Measurements from ENCODE around the gene PTPRM. TPM values are rescaled to one million over a fixed set of nuclear protein-coding genes. Genes with fewer than 3 reads are reported as not detected.

The PTPRM gene
- total RNA-seq, 2 donors from 2014 or later, result 7.5 to 19.2 TPM

GRCh38 chr18:7663366-7664312 lies 96.5 kb downstream of the PTPRM start:
- no peak for DNase-seq (ENCODE audit: low spot score)
- Mint-ChIP-seq H3K9me3 (no peaks in the 10 kb centered on the region), H3K27me3 (no peaks in the 10 kb centered on the region), H3K4me1 (ENCODE audit: low read depth in 2 of 2) (peaks cover 0 to 2% of the 10 kb centered on the region in 2 donors), H3K27ac (no peak overlapping the region), H3K4me3 (no peak overlapping the region), H3K36me3 (no peaks in the 10 kb centered on the region)
- ATAC-seq, result peak; percentile 11 to 43

GRCh38 chr18:7666195-7666776 lies 99.2 kb downstream of the PTPRM start:
- Mint-ChIP-seq H3K4me3 (no peak overlapping the region), H3K9me3 (no peaks in the 10 kb centered on the region), H3K27ac (no peak overlapping the region), H3K4me1 (ENCODE audit: low read depth in 2 of 2) (peaks cover 0 to 5% of the 10 kb centered on the region in 2 donors), H3K36me3 (no peaks in the 10 kb centered on the region), H3K27me3 (no peaks in the 10 kb centered on the region)
- ATAC-seq, result no peak
- DNase-seq (ENCODE audit: low spot score), result no peak

- Mint-ChIP-seq H3K27me3 (no peaks in the 10 kb centered on the region), H3K9me3 (no peaks in the 10 kb centered on the region), H3K27ac (no peak overlapping the region), H3K4me3 (no peak overlapping the region), H3K4me1 (ENCODE audit: low read depth in 2 of 2) (peaks cover 0 to 5% of the 10 kb centered on the region in 2 donors), H3K36me3 (no peaks in the 10 kb centered on the region)
- ATAC-seq, result no peak
- DNase-seq (ENCODE audit: low spot score), result no peak
Observed at GRCh38 chr18:7668392-7668791, 101.3 kb downstream of the PTPRM start.

- H3K36me3 Mint-ChIP-seq, result no peaks in the 10 kb centered on the region
- no peak for DNase-seq (ENCODE audit: low spot score)
- H3K27me3 Mint-ChIP-seq, result no peaks in the 10 kb centered on the region
- no peaks in the 10 kb centered on the region for H3K9me3 Mint-ChIP-seq
- no peak overlapping the region for H3K27ac Mint-ChIP-seq
- ATAC-seq, result no peak
- peaks cover 0 to 5% of the 10 kb centered on the region in 2 donors for H3K4me1 Mint-ChIP-seq (ENCODE audit: low read depth in 2 of 2)
- H3K4me3 Mint-ChIP-seq, result no peak overlapping the region
Observed at GRCh38 chr18:7669361-7669760, 102.2 kb downstream of the PTPRM start.

- Mint-ChIP-seq H3K27me3 (no peaks in the 10 kb centered on the region), H3K4me3 (no peak overlapping the region), H3K9me3 (no peaks in the 10 kb centered on the region), H3K4me1 (ENCODE audit: low read depth in 2 of 2) (peaks cover 0 to 5% of the 10 kb centered on the region in 2 donors), H3K36me3 (no peaks in the 10 kb centered on the region), H3K27ac (no peak overlapping the region)
- ATAC-seq, result no peak
- no peak for DNase-seq (ENCODE audit: low spot score)
Observed at GRCh38 chr18:7671105-7671504, 104.0 kb downstream of the PTPRM start.

GRCh38 chr18:7676253-7676873 lies 109.2 kb downstream of the PTPRM start:
- no peaks in the 10 kb centered on the region for H3K27me3 Mint-ChIP-seq
- H3K4me3 Mint-ChIP-seq, result no peak overlapping the region
- no peak overlapping the region for H3K27ac Mint-ChIP-seq
- ATAC-seq (no peak), DNase-seq (ENCODE audit: low spot score) (no peak)
- no peaks in the 10 kb centered on the region for H3K36me3 Mint-ChIP-seq
- H3K9me3 Mint-ChIP-seq, result no peaks in the 10 kb centered on the region
- no peaks in the 10 kb centered on the region for H3K4me1 Mint-ChIP-seq (ENCODE audit: low read depth in 2 of 2)

- Mint-ChIP-seq H3K4me1 (ENCODE audit: low read depth in 2 of 2) (no peaks in the 10 kb centered on the region), H3K4me3 (no peak overlapping the region), H3K36me3 (no peaks in the 10 kb centered on the region), H3K27me3 (no peaks in the 10 kb centered on the region), H3K9me3 (no peaks in the 10 kb centered on the region), H3K27ac (no peak overlapping the region)
- no peak for ATAC-seq
- DNase-seq (ENCODE audit: low spot score), result no peak
Observed at GRCh38 chr18:7677001-7677400, 109.9 kb downstream of the PTPRM start.

GRCh38 chr18:7677424-7677823 lies 110.3 kb downstream of the PTPRM start:
- H3K4me1 Mint-ChIP-seq (ENCODE audit: low read depth in 2 of 2), result no peaks in the 10 kb centered on the region
- H3K9me3 Mint-ChIP-seq, result no peaks in the 10 kb centered on the region
- no peaks in the 10 kb centered on the region for H3K27me3 Mint-ChIP-seq
- H3K36me3 Mint-ChIP-seq, result no peaks in the 10 kb centered on the region
- DNase-seq (ENCODE audit: low spot score) (no peak), ATAC-seq (no peak)
- no peak overlapping the region for H3K27ac Mint-ChIP-seq
- no peak overlapping the region for H3K4me3 Mint-ChIP-seq

- Mint-ChIP-seq H3K4me3 (no peak overlapping the region), H3K36me3 (no peaks in the 10 kb centered on the region), H3K27ac (no peak overlapping the region), H3K9me3 (no peaks in the 10 kb centered on the region), H3K4me1 (ENCODE audit: low read depth in 2 of 2) (no peaks in the 10 kb centered on the region), H3K27me3 (no peaks in the 10 kb centered on the region)
- ATAC-seq, result no peak
- no peak for DNase-seq (ENCODE audit: low spot score)
Observed at GRCh38 chr18:7678389-7678788, 111.3 kb downstream of the PTPRM start.

- DNase-seq (ENCODE audit: low spot score) (no peak), ATAC-seq (no peak)
- no peak overlapping the region for H3K27ac Mint-ChIP-seq
- H3K36me3 Mint-ChIP-seq, result no peaks in the 10 kb centered on the region
- H3K27me3 Mint-ChIP-seq, result no peaks in the 10 kb centered on the region
- no peaks in the 10 kb centered on the region for H3K9me3 Mint-ChIP-seq
- H3K4me3 Mint-ChIP-seq, result no peak overlapping the region
- H3K4me1 Mint-ChIP-seq (ENCODE audit: low read depth in 2 of 2), result no peaks in the 10 kb centered on the region
Observed at GRCh38 chr18:7678801-7679200, 111.7 kb downstream of the PTPRM start.

GRCh38 chr18:7681298-7681697 lies 114.2 kb downstream of the PTPRM start:
- DNase-seq (ENCODE audit: low spot score), result no peak
- Mint-ChIP-seq H3K9me3 (no peaks in the 10 kb centered on the region), H3K36me3 (no peaks in the 10 kb centered on the region), H3K27me3 (no peaks in the 10 kb centered on the region), H3K4me3 (no peak overlapping the region), H3K27ac (no peak overlapping the region), H3K4me1 (ENCODE audit: low read depth in 2 of 2) (no peaks in the 10 kb centered on the region)
- ATAC-seq, result no peak

GRCh38 chr18:7682321-7682720 lies 115.2 kb downstream of the PTPRM start:
- no peak overlapping the region for H3K4me3 Mint-ChIP-seq
- ATAC-seq, result no peak
- no peaks in the 10 kb centered on the region for H3K27me3 Mint-ChIP-seq
- no peaks in the 10 kb centered on the region for H3K4me1 Mint-ChIP-seq (ENCODE audit: low read depth in 2 of 2)
- H3K9me3 Mint-ChIP-seq, result no peaks in the 10 kb centered on the region
- H3K27ac Mint-ChIP-seq, result no peak overlapping the region
- no peaks in the 10 kb centered on the region for H3K36me3 Mint-ChIP-seq
- no peak for DNase-seq (ENCODE audit: low spot score)

- Mint-ChIP-seq H3K36me3 (no peaks in the 10 kb centered on the region), H3K4me3 (no peak overlapping the region), H3K27ac (no peak overlapping the region), H3K27me3 (peaks cover 0 to 3% of the 10 kb centered on the region in 2 donors), H3K4me1 (ENCODE audit: low read depth in 2 of 2) (no peaks in the 10 kb centered on the region), H3K9me3 (no peaks in the 10 kb centered on the region)
- DNase-seq (ENCODE audit: low spot score) (no peak), ATAC-seq (no peak)
Observed at GRCh38 chr18:7683753-7684152, 116.6 kb downstream of the PTPRM start.

- Mint-ChIP-seq H3K4me3 (no peak overlapping the region), H3K27me3 (peaks cover 0 to 6% of the 10 kb centered on the region in 2 donors), H3K36me3 (no peaks in the 10 kb centered on the region), H3K4me1 (ENCODE audit: low read depth in 2 of 2) (no peaks in the 10 kb centered on the region), H3K9me3 (no peaks in the 10 kb centered on the region), H3K27ac (no peak overlapping the region)
- DNase-seq (ENCODE audit: low spot score), result no peak
- ATAC-seq, result no peak
Observed at GRCh38 chr18:7684357-7684756, 117.2 kb downstream of the PTPRM start.

All from natural killer cell treated with Interleukin-12 subunit alpha and Interleukin-12 subunit beta and Interleukin-15 and Interleukin-18, amount 100 ng/mL, for 72 hours (primary cell).